Thyroid gland (tissue), 4 donors: ENCODE data around the gene FANCC. TPM values are rescaled to one million over a fixed set of nuclear protein-coding genes. Genes with fewer than 3 reads are reported as not detected.
A peak's percentile ranks its signal among the peaks of the same experiment; 100 is the strongest.

Experiments
- DNase-seq, 2 donors: peaks; one replicate each; pipeline ENCODE4 v3.0.0-alpha.2; 2019
- H3K27ac ChIP-seq, 3 donors: fragments of 200-600 bp; sonication (generic); 1 replicate in 2 of 3; 2 replicates in 1 of 3; pipeline ENCODE4 v1.5.1; 2016 to 2019; ENCODE audit warnings: mild to moderate bottlenecking in 1 of 3, moderate library complexity in 1 of 3
- H3K27me3 ChIP-seq: fragments of 200-600 bp; sonication (generic); one replicate; pipeline ENCODE4 v1.5.1; 2019
- H3K36me3 ChIP-seq, 2 donors: fragments of 200-600 bp; sonication (generic); one replicate each; pipeline ENCODE4 v1.5.1; 2016 to 2019
- H3K4me1 ChIP-seq, 2 donors: fragments of 200-600 bp; sonication (generic); one replicate each; pipeline ENCODE4 v1.5.1; 2017 to 2019
- H3K4me3 ChIP-seq, 3 donors: fragments of 200-600 bp; sonication (generic); replicated peaks in 1 of 3; 1 replicate in 2 of 3; 2 replicates in 1 of 3; pipeline ENCODE4 v1.5.1; 2016; ENCODE audit warnings: mild to moderate bottlenecking in 1 of 3
- H3K9me3 ChIP-seq: fragments of 200-600 bp; sonication (generic); one replicate; pipeline ENCODE4 v1.5.1; 2017
- CTCF ChIP-seq, 6 experiments: fragments of 200-600 bp in 3 of 6; fragments of 450-650 bp in 3 of 6; sonication (generic) in 3 of 6; IDR thresholded peaks; one replicate each; pipeline ENCODE4 v1.5.1; 2016 to 2019; ENCODE audit warnings: antibody characterized with exemption in 6 of 6, mild to moderate bottlenecking in 2 of 6, inconsistent platforms in 1 of 6, moderate library complexity in 1 of 6
- POLR2A ChIP-seq, 2 donors: fragments of 450-650 bp; IDR thresholded peaks; one replicate each; pipeline ENCODE4 v1.6.1; 2017; ENCODE audit warnings: antibody characterized with exemption in 2 of 2, mild to moderate bottlenecking in 2 of 2, moderate library complexity in 1 of 2
- WGBS, 2 donors: methylation state at CpG; one replicate each; pipeline ENCODE4 v1.1.5; 2017; 5-methylcytosine and 5-hydroxymethylcytosine counted together
- intact Hi-C: fragments of 100-400 bp; cut with DNase I; formaldehyde crosslinking; loops from one replicate; pipeline ENCODE4 v1.15.1; 2023
- total RNA-seq, 4 donors: library from RNA; depleted of rRNA; stranded (reverse); fragments of >200 nt; gene quantifications; one replicate each; pipeline ENCODE4 v1.2.3, GENCODE V29; 2016

The FANCC gene
- total RNA-seq, 4 donors from 2014 or later: 13.9 to 15.0 (median 14.2) TPM

GRCh38 chr9:95132366-95133324 lies 184.9 kb downstream of the FANCC start:
- Histone ChIP-seq H3K9me3 (no peaks in the 10 kb centered on the region), H3K4me3 (no peak overlapping the region), H3K4me1 (peaks cover 0 to 15% of the 10 kb centered on the region in 2 donors), H3K27ac (no peak overlapping the region), H3K27me3 (no peaks in the 10 kb centered on the region), H3K36me3 (no peaks in the 10 kb centered on the region)
- intact Hi-C loops: no loop called here
- TF ChIP-seq CTCF (IDR thresholded peaks at IDR 0.05) (no peak), POLR2A (IDR thresholded peaks at IDR 0.05) (no peak)
- WGBS, 2 donors: 87 to 88% methylated on average over 17 of the region's 17 CpGs
- no peak for DNase-seq

- intact Hi-C loops: no loop called here
- Histone ChIP-seq H3K27ac (no peak overlapping the region), H3K4me1 (peaks cover 3 to 15% of the 10 kb centered on the region in 2 donors), H3K27me3 (no peaks in the 10 kb centered on the region), H3K36me3 (no peaks in the 10 kb centered on the region), H3K9me3 (no peaks in the 10 kb centered on the region), H3K4me3 (no peak overlapping the region)
- peak; percentile 49 to 85 (median 80) for TF ChIP-seq CTCF (IDR thresholded peaks at IDR 0.05)
- TF ChIP-seq POLR2A (IDR thresholded peaks at IDR 0.05): no peak
- DNase-seq: peak; percentile 65 to 73
- 35 to 41% methylated on average over 7 of the region's 7 CpGs for WGBS, 2 donors
Observed at GRCh38 chr9:95131023-95131943, 186.2 kb downstream of the FANCC start.

DNA sequence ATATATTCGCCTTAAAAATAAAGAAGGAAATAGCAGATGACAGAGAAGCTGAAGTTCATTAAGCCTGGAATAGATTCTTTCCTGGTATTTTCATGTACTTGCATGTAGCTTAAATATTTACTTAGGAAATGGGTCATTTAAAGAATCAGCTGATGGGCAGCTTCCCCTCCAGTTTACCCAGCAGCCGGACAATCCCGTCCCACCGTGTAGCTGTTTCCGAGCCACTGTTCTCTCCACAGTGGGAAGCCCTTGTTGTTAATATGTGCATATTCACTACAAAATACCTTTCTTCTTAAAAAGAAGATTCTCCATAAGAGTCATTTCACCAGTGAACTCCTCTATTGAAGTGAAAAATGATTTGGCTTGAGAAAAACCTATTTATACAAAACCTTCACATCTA lies 187.0 kb downstream of the FANCC start:
- H3K4me3 ChIP-seq: no peak overlapping the region
- no peaks in the 10 kb centered on the region for H3K9me3 ChIP-seq
- no peaks in the 10 kb centered on the region for H3K27me3 ChIP-seq
- no peak overlapping the region for H3K27ac ChIP-seq
- no peak for DNase-seq
- 78 to 79% methylated on average over 5 of the region's 5 CpGs for WGBS, 2 donors
- TF ChIP-seq CTCF (IDR thresholded peaks at IDR 0.05) (no peak), POLR2A (IDR thresholded peaks at IDR 0.05) (no peak)
- intact Hi-C loops: no loop called here
- H3K36me3 ChIP-seq: no peaks in the 10 kb centered on the region
- H3K4me1 ChIP-seq: peaks cover 7 to 15% of the 10 kb centered on the region in 2 donors

DNA sequence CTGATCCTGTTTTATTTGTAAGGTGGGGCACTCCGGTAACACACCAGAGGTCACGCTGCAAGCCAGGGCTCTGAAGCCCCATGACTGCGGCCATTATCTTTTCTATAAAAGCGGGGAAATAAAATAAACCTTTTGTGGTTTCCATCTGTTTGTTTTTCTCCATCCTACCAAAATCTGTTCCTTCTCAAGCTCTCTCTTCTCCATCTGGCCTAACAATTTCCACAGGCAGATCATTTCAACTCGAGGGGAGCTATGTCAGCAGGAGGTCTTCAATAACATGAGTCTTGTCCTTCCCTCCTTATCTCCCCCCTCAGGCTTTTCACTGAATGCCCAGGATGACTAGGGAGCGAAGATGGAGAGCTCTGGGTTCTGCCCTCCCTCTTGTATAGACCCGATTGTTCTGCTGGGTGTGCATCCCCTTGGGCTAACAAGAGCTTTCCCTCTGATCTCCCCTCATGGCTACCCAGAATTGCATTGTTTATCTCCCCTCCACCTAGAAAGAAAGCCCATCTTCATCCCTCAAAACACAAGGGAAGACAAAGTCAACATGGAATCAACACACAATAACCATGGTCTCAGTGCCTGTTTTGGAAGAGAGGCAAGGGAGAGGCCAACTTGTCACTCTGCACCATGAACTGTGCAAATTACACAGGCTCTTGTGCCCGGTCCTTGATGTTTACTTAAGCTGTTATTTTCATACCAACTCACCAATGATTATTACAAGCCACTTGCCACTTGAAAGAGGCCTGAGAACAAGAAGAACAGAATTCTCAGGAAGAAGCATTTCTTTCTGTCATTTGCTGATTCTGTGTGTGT lies 187.8 kb downstream of the FANCC start:
- WGBS, 2 donors: 86 to 87% methylated on average over 8 of the region's 8 CpGs
- DNase-seq: peak; percentile 32 to 34
- intact Hi-C loops: loop anchor here (5.0 kb wide), 2 partner anchors 347 to 447 kb away; no protein-coding TSS in a partner anchor
- no peaks in the 10 kb centered on the region for H3K36me3 ChIP-seq
- no peak overlapping the region for H3K27ac ChIP-seq
- H3K4me1 ChIP-seq: peaks cover 7 to 15% of the 10 kb centered on the region in 2 donors
- TF ChIP-seq POLR2A (IDR thresholded peaks at IDR 0.05) (no peak), CTCF (IDR thresholded peaks at IDR 0.05) (no peak)
- no peaks in the 10 kb centered on the region for H3K27me3 ChIP-seq
- no peaks in the 10 kb centered on the region for H3K9me3 ChIP-seq
- no peak overlapping the region for H3K4me3 ChIP-seq
